HepG2 (cell line): ENCODE measurements around the gene ICAM2. TPM values are rescaled to one million over a fixed set of nuclear protein-coding genes. Genes with fewer than 3 reads are reported as not detected.

ENCODE experiments used
- BATF2 ChIP-seq: sonication (generic); formaldehyde crosslinking; IDR thresholded peaks from 2 replicates; pipeline ENCODE4 v1.8.0; 2022; ENCODE audit warnings: mild to moderate bottlenecking, missing genetic modification reagents, moderate library complexity
- HCFC1 ChIP-seq: fragments of 150-350 bp; IDR thresholded peaks from 2 replicates; pipeline ENCODE4 v1.6.1; 2014; ENCODE audit warnings: low read depth, low read length
- KLF16 ChIP-seq, 2 experiments: sonication (generic) in 1 of 2; formaldehyde crosslinking in 1 of 2; IDR thresholded peaks; 2 replicates each; pipeline versions ENCODE4 v1.6.1 to v1.8.0; 2016 to 2023; ENCODE audit warnings: missing genetic modification reagents in 2 of 2, missing compliant biosample characterization in 1 of 2
- MBD4 ChIP-seq: IDR thresholded peaks from 2 replicates; pipeline ENCODE4 v1.6.1; 2012; ENCODE audit warnings: low read length, inconsistent platforms, borderline replicate concordance
- RBAK ChIP-seq: sonication (generic); formaldehyde crosslinking; IDR thresholded peaks from 2 replicates; pipeline ENCODE4 v1.5.1; 2020; ENCODE audit warnings: mild to moderate bottlenecking, missing genetic modification reagents
- SCMH1 ChIP-seq: sonication (generic); formaldehyde crosslinking; IDR thresholded peaks from 2 replicates; pipeline ENCODE4 v1.9.0; 2021; ENCODE audit warnings: missing genetic modification reagents, mild to moderate bottlenecking, borderline replicate concordance
- TOPORS ChIP-seq: sonication (generic); formaldehyde crosslinking; IDR thresholded peaks from 2 replicates; pipeline ENCODE4 v1.8.0; 2023; ENCODE audit warnings: mild to moderate bottlenecking, missing genetic modification reagents
- ZBTB42 ChIP-seq: sonication (generic); formaldehyde crosslinking; IDR thresholded peaks from 2 replicates; pipeline ENCODE4 v1.5.0; 2020; ENCODE audit warnings: mild to moderate bottlenecking, missing genetic modification reagents
- ZHX1 ChIP-seq: sonication (generic); formaldehyde crosslinking; IDR thresholded peaks from 2 replicates; pipeline ENCODE4 v1.8.1; 2022; ENCODE audit warnings: low read depth, mild to moderate bottlenecking, missing genetic modification reagents
- ZNF687 ChIP-seq: sonication (generic); formaldehyde crosslinking; IDR thresholded peaks from 2 replicates; pipeline ENCODE4 v1.5.1; 2020; ENCODE audit warnings: mild to moderate bottlenecking, missing genetic modification reagents, moderate library complexity
- ZNF776 ChIP-seq: sonication (generic); formaldehyde crosslinking; IDR thresholded peaks from 2 replicates; pipeline ENCODE4 v1.4.0; 2020; ENCODE audit warnings: mild to moderate bottlenecking, missing genetic modification reagents
- polyA plus RNA-seq, 8 experiments: library from polyadenylated mRNA; depleted of rRNA in 3 of 8; stranded (reverse) in 7 of 8; unstranded in 1 of 8; fragments of >200 nt; fragmentation: Illumina TruSeq in 4 of 8; extraction: Trizol in 4 of 8; gene quantifications; 2 replicates each; pipeline versions ENCODE4 v1.2.1 to v1.2.3, GENCODE V29; 2011 to 2016; ENCODE audit warnings: low read depth in 4 of 8, missing spikeins in 1 of 8, mixed read lengths in 1 of 8; ENCODE audit not compliant: insufficient read depth in 1 of 8
- total RNA-seq, 5 experiments: library from RNA; depleted of rRNA; stranded (reverse); fragments of >200 nt; fragmentation: Illumina TruSeq; extraction: Trizol; gene quantifications; 2 replicates each; pipeline ENCODE4 v1.2.3, GENCODE V29; 2016; ENCODE audit warnings: low read depth in 1 of 5
- TF ChIP-seq, protein P1 (sequence below): sonication (generic); formaldehyde crosslinking; IDR thresholded peaks from 2 replicates; pipeline ENCODE4 v1.8.1; 2023; ENCODE audit warnings: mild to moderate bottlenecking, inconsistent platforms, moderate library complexity, missing genetic modification reagents, borderline replicate concordance
- TF ChIP-seq, protein P2 (sequence below): sonication (generic); formaldehyde crosslinking; IDR thresholded peaks from 2 replicates; pipeline ENCODE4; 2020; ENCODE audit warnings: missing genetic modification reagents, mild to moderate bottlenecking, borderline replicate concordance
- TF ChIP-seq, protein P3 (sequence below): sonication (generic); formaldehyde crosslinking; IDR thresholded peaks from 2 replicates; pipeline ENCODE4 v1.5.1; 2020; ENCODE audit warnings: mild to moderate bottlenecking, missing genetic modification reagents, moderate library complexity

The ICAM2 gene
- total and polyA plus RNA-seq, 2 of the 13 experiments (the other 11 are each of a cell fraction or from before 2014, with no cell fraction given), result 10.9 to 20.8 TPM

DNA sequence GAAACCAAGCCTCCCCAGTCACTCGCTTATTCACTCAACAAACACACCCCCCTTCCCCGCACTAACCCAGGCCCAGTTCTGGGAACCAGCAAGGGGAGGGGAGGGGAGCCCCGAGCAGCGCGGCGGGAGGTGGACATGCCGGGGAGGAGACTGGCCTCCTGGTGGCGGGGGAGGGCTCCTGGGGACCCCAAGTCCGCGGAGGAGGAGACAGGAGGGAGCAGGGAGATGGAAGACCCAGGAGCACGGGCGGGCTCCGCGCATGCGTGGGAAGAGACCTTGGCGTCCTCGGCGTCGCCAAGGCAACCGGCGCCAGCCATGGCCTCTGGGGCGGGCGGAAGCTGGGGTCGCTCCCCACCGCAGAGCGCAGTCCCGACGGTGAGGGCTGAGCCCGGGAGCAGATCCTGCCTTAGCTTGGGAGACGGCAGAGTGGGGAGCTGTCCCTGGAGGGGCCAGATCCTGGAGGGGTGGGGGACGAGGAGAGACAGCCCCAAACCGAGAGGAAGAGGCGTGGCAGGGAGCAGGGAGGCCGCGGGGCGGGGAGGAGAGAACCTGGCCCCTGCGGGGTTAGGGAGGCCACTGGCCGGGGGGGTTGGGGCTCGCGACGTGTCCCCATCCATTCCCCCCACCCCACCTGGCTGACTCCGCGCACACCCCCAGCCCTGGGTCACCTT is 22.2 kb downstream of the ICAM2 start, which contains the start of gene PRR29 (continued):
- TF ChIP-seq BATF2 (CRISPR knock-in tag) (0 out of 2 replicates have a peak, but pooled peaks have one; percentile 70), RBAK (CRISPR knock-in tag) (no peak), ZNF687 (CRISPR knock-in tag) (peak; percentile 63), SCMH1 (no peak), KLF16 (CRISPR knock-in tag; IDR thresholded peaks at IDR 0.05) (no peak), MBD4 (no peak), HCFC1 (no peak), ZNF776 (peak; percentile 50; the same call in 1 of the 2 replicates), TOPORS (CRISPR knock-in tag) (no peak), ZBTB42 (CRISPR knock-in tag) (no peak), ZHX1 (CRISPR knock-in tag) (no peak)
- TF ChIP-seq, protein P1, sequence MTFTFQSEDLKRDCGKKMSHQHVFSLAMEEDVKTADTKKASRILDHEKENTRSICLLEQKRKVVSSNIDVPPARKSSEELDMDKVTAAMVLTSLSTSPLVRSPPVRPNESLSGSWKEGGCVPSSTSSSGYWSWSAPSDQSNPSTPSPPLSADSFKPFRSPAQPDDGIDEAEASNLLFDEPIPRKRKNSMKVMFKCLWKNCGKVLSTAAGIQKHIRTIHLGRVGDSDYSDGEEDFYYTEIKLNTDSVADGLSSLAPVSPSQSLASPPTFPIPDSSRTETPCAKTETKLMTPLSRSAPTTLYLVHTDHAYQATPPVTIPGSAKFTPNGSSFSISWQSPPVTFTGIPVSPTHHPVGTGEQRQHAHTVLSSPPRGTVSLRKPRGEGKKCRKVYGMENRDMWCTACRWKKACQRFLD (CRISPR knock-in tag), result no peak
- TF ChIP-seq, protein P2, sequence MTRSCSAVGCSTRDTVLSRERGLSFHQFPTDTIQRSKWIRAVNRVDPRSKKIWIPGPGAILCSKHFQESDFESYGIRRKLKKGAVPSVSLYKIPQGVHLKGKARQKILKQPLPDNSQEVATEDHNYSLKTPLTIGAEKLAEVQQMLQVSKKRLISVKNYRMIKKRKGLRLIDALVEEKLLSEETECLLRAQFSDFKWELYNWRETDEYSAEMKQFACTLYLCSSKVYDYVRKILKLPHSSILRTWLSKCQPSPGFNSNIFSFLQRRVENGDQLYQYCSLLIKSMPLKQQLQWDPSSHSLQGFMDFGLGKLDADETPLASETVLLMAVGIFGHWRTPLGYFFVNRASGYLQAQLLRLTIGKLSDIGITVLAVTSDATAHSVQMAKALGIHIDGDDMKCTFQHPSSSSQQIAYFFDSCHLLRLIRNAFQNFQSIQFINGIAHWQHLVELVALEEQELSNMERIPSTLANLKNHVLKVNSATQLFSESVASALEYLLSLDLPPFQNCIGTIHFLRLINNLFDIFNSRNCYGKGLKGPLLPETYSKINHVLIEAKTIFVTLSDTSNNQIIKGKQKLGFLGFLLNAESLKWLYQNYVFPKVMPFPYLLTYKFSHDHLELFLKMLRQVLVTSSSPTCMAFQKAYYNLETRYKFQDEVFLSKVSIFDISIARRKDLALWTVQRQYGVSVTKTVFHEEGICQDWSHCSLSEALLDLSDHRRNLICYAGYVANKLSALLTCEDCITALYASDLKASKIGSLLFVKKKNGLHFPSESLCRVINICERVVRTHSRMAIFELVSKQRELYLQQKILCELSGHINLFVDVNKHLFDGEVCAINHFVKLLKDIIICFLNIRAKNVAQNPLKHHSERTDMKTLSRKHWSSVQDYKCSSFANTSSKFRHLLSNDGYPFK (CRISPR knock-in tag), result 0 out of 2 replicates have a peak, but pooled peaks have one; percentile 48
- TF ChIP-seq, protein P3, sequence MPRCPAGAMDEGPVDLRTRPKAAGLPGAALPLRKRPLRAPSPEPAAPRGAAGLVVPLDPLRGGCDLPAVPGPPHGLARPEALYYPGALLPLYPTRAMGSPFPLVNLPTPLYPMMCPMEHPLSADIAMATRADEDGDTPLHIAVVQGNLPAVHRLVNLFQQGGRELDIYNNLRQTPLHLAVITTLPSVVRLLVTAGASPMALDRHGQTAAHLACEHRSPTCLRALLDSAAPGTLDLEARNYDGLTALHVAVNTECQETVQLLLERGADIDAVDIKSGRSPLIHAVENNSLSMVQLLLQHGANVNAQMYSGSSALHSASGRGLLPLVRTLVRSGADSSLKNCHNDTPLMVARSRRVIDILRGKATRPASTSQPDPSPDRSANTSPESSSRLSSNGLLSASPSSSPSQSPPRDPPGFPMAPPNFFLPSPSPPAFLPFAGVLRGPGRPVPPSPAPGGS, result peak; percentile 65
